GM21717 (cell line): ENCODE measurements around the gene ZBTB14.

Source experiments
- ATAC-seq: cut with Tn5 transposase; IDR thresholded peaks from one replicate; pipeline ENCODE4 v1.9.1; 2021; ENCODE audit warnings: mild to moderate bottlenecking, moderate library complexity; ENCODE audit not compliant: unreplicated experiment

ZBTB14 gene

GRCh38 chr18:5294113-5294456 is 1.4 kb downstream of the ZBTB14 start:
- no peak for ATAC-seq

DNA sequence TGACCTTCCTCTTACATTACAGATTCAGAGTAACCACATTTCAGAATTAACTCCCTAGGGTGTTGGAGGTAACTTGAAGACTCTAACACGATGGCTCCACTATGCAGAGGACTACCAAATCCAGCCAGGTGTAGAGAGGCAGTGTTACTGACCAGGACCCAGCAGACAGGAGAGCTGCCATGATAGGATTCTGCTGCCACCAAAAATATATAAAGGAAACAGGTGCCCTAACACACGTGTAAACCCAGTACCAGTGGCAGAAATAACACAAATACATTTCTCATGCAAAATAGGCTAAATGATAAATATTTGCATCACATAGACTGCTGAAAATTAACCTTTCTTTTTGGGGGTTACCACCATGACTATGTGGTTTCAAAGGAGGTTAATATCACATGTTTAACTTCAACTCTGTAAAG is 7.0 kb downstream of the ZBTB14 start:
- ATAC-seq: no peak

DNA sequence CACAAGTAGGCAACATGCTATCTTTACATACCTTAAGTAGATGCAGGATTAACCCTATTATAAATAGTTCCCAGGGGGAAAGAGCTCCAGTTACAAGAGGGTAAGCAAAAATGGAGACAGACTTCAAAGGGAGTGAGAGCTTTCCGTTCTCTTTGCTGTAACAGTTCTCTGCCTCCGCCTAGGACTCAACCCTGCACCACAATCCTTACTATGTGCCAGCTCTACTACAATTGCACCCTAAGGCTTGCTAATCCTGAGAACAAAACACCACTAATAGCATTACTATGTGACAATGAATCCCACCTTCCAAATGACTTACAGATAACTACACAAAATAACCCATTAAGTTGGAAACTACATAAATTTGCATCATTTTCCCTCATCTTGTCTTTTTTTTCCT is 7.7 kb downstream of the ZBTB14 start:
- ATAC-seq: no peak

DNA sequence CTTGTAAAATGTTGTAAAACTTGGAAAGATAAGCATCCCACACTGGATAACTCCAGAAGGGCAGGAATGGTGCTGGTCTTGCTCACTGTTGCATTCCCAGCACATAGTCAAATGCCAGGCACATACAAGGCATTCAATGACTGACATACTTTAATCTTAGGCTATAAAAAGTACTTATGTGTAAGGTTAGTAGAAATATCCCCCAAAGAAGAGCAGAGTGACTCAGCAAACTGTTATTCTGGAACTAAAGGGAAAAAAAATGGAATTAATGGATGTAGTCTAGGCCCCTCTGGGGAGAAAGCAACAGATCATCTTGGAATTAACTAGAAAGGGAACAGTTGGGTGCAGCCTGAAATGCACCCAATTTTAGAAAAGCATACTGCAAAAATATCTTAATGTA is 9.0 kb downstream of the ZBTB14 start:
- ATAC-seq: no peak

DNA sequence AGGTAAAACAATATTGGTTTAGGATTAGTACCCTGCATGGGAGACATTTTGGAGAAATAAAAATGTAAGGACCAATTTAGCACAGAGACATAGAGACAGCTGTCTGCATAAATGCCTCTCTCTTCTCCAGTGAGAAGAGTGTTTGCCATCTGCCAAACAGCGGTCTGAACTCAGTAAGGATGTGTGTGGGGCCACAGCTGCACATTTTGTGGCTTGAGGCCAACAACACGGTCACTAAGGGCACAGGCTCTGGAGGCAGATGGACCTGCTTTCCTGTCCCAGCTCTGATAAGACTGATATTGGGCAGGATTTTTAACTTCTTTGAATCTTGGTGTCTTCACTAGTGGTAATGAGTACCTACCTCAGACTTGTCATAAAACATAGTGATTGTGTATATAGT is 10.2 kb downstream of the ZBTB14 start:
- no peak for ATAC-seq

DNA sequence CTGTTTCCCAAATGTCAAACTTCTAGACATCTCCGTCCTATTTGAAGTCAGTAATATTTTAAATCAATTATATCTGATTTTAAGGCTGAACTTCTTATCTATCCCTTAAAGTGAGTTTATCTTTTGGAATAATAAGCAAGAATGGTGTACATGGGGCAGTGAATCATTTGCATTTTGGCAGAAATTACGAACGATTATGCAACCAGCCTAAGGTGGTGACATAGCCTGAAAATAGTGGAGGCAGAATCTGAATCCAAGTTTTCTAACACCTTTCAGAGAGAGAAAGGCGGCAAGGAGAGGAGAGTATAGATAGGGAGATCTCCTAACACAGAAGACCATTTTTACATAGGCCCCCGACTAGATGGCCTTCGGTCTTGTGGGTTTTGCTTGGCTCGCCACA is 10.7 kb downstream of the ZBTB14 start:
- ATAC-seq: no peak

DNA sequence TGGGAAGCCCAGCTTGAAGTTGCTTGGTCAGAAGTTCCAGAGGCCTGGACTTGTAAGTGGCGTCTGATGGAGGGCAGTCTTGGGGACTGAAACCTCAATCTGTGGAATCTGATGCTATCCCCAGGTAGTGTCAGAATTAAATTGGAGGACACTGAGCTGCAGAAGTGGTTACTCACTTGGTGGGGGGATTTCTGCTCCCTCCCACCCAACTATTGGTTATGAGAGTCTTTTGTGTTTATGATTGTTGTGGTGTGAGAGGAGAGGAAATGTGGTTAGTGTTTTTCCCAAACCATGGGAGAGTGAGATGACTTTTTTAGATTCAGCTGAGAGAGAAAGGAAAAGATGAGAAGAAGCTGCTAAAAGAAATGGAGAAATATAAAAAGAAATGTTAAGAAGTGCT is 12.8 kb downstream of the ZBTB14 start:
- ATAC-seq: no peak

- no peak for ATAC-seq
Observed at GRCh38 chr18:5276947-5277346, 18.6 kb downstream of the ZBTB14 start.

DNA sequence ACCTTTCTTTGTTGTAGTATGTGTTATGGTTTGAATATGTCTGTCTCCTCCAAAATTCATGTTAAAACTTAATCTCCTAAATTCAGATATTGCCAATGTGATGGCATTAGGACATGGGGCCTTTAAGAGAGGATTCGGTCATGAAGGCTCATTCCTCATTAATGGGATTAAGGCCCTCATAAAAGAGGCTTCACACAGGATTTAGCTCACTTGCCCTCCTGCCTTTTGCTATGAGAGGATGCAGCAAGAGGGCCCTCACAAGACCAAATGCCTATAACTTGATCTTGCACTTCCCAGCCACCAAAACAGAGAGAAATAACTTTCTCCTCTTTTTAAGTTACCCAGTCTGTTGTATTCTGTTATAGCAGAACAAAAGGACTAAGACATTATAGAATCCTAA is 19.7 kb downstream of the ZBTB14 start:
- no peak for ATAC-seq

GRCh38 chr18:5268874-5269273 is 26.7 kb downstream of the ZBTB14 start:
- no peak for ATAC-seq

GRCh38 chr18:5266721-5267120 is 28.8 kb downstream of the ZBTB14 start:
- no peak for ATAC-seq

- ATAC-seq: no peak
Observed at GRCh38 chr18:5253910-5254309, 41.6 kb downstream of the ZBTB14 start.

DNA sequence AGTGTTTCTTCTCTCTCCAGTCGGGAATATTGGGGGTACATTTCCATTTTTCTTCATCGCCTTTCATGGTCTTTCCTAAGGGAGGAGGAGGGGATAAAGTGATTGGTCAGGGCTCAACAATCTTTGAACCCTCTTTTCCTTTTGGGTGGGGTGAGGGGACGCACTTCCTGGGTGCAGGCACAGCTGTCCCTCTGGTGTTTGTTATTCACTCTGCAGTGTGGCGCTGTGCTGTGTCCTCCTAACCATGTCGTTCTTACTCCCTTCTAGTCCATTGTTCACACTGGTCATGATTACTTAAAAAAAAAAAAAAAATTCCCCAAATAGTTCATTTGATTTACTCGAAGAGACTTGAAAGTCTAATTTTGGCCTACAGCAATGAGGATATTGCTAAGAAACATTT is 44.4 kb downstream of the ZBTB14 start:
- no peak for ATAC-seq

DNA sequence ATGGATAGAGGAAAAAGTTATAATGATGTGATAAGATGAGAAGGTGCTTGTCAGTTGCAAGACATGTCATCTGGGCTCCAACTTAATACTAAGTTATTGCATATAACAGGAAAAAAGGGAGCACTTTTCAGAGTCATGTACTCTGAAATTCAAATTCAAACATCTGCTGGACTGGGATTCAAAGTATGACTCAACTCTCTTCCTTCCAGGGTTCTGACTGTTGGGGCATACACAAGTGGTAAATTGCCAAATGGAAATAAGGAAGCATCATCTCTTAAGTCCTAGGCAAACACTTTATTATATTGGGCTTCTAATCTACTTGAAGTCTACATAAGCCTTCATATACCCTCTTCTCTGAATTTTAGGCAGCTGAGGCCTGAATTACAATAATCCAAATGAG is 44.9 kb downstream of the ZBTB14 start:
- ATAC-seq: no peak

GRCh38 chr18:5244941-5245340 is 50.6 kb downstream of the ZBTB14 start:
- ATAC-seq: no peak

DNA sequence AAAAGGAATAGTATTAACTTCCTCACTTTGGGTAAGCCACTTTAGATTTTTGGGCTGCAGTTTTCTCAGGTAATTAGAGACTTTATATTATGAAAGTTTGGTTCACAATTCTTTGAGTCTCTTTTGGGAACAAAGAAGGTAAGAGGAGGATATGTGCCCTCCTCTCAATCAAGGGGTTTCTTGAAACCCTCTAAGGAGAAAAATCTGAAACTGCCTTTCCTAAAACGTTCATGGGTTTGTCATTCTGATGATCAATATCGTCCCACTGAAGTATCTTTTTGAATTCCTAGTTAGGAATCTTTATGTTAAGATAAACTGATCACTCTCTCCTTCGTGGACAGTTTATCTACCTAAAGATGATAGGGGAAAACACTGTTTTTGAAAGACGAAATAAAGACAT is 56.1 kb downstream of the ZBTB14 start:
- ATAC-seq: no peak
